M059J (cell line): ENCODE data around the gene SLC6A7. TPM values are rescaled to one million over a fixed set of nuclear protein-coding genes. Genes with fewer than 3 reads are reported as not detected.

Source experiments
- DNase-seq: peaks from one replicate; pipeline ENCODE4 v3.0.0-alpha.2; 2012; ENCODE audit warnings: low read depth
- total RNA-seq: library from RNA; depleted of rRNA; stranded (reverse); fragments of >200 nt; shearing (Covaris generic); gene quantifications from 2 replicates; pipeline ENCODE4 v1.2.3, GENCODE V29; 2014

SLC6A7 gene
- total RNA-seq, 1 experiment from 2014 or later, result not detected

- DNase-seq, result peak; percentile 84
Observed at GRCh38 chr5:150155258-150156026, 34.4 kb upstream of the SLC6A7 start, which contains the start of gene PDGFRB. Gene PDGFRB, minus strand, starts transcription at chr5:150155845. Its CDS starts 18,798 bp downstream, at chr5:150137047.

- DNase-seq, result no peak
Observed at GRCh38 chr5:150156027-150156368, 33.9 kb upstream of the SLC6A7 start.

- DNase-seq, result no peak
Observed at GRCh38 chr5:150156540-150156939, 33.3 kb upstream of the SLC6A7 start.

- no peak for DNase-seq
Observed at GRCh38 chr5:150157168-150157567, 32.7 kb upstream of the SLC6A7 start.

GRCh38 chr5:150158170-150158949 lies 31.5 kb upstream of the SLC6A7 start:
- DNase-seq, result no peak

GRCh38 chr5:150159031-150159430 lies 30.8 kb upstream of the SLC6A7 start:
- DNase-seq, result no peak

GRCh38 chr5:150159741-150160179 lies 30.1 kb upstream of the SLC6A7 start:
- no peak for DNase-seq

- no peak for DNase-seq
Observed at GRCh38 chr5:150160448-150161081, 29.3 kb upstream of the SLC6A7 start.

GRCh38 chr5:150161242-150162141 lies 28.4 kb upstream of the SLC6A7 start:
- DNase-seq, result peak; percentile 73

- no peak for DNase-seq
Observed at GRCh38 chr5:150162142-150162513, 27.7 kb upstream of the SLC6A7 start.

GRCh38 chr5:150163035-150163434 lies 26.8 kb upstream of the SLC6A7 start:
- no peak for DNase-seq

GRCh38 chr5:150163547-150164059 lies 26.3 kb upstream of the SLC6A7 start:
- DNase-seq, result no peak

- DNase-seq, result no peak
Observed at GRCh38 chr5:150164211-150164980, 25.5 kb upstream of the SLC6A7 start.

- no peak for DNase-seq
Observed at GRCh38 chr5:150166037-150166649, 23.7 kb upstream of the SLC6A7 start.

GRCh38 chr5:150166650-150167511 lies 23.0 kb upstream of the SLC6A7 start, which contains the start of gene CDX1:
Gene CDX1, plus strand, starts transcription at chr5:150166778. Its CDS starts 99 bp downstream, at chr5:150166877.
- DNase-seq, result no peak

- no peak for DNase-seq
Observed at GRCh38 chr5:150167512-150167850, 22.4 kb upstream of the SLC6A7 start.

GRCh38 chr5:150167908-150168307 lies 22.0 kb upstream of the SLC6A7 start:
- no peak for DNase-seq

- no peak for DNase-seq
Observed at GRCh38 chr5:150168864-150169263, 21.0 kb upstream of the SLC6A7 start.

- DNase-seq, result no peak
Observed at GRCh38 chr5:150172145-150172544, 17.7 kb upstream of the SLC6A7 start.
